Ramos (cell line): ENCODE data around the gene NXPH3.

Experiments
- in situ Hi-C: fragments of 300-500 bp; cut with MboI; formaldehyde crosslinking; loops from one replicate; pipeline ENCODE4 v1.14.3; 2022; ENCODE audit warnings: low sequenced_read_pairs; ENCODE audit not compliant: unreplicated experiment

Gene NXPH3

GRCh38 chr17:49575679-49576087 is at the start of gene NXPH3:
TSS of gene NXPH3 (plus strand) at chr17:49575871. CDS start at chr17:49576220, 349 bp downstream.
- in situ Hi-C loops, result loop anchor here (10.0 kb wide), 1 partner anchor 419 kb away; the partner anchor contains the start of gene DLX3

GRCh38 chr17:49527927-49528651 is 47.6 kb upstream of the NXPH3 start:
- in situ Hi-C loops, result no loop called here

GRCh38 chr17:49528966-49529365 is 46.7 kb upstream of the NXPH3 start:
- in situ Hi-C loops, result no loop called here

- in situ Hi-C loops, result no loop called here
These were observed 45.6 kb upstream of the NXPH3 start for GRCh38 chr17:49530118-49530517.

- in situ Hi-C loops, result no loop called here
These were observed 31.8 kb upstream of the NXPH3 start for GRCh38 chr17:49543860-49544259.

- in situ Hi-C loops, result no loop called here
These were observed 30.5 kb upstream of the NXPH3 start for GRCh38 chr17:49545007-49545660.

GRCh38 chr17:49545806-49546545 is 29.7 kb upstream of the NXPH3 start:
- in situ Hi-C loops, result no loop called here

GRCh38 chr17:49546546-49547535 is 28.8 kb upstream of the NXPH3 start:
- in situ Hi-C loops, result no loop called here

- in situ Hi-C loops, result no loop called here
These were observed 28.1 kb upstream of the NXPH3 start for GRCh38 chr17:49547566-49547965.

- in situ Hi-C loops, result no loop called here
These were observed 27.6 kb upstream of the NXPH3 start for GRCh38 chr17:49548051-49548505.

- in situ Hi-C loops, result no loop called here
These were observed 27.0 kb upstream of the NXPH3 start for GRCh38 chr17:49548506-49549310.

- in situ Hi-C loops, result no loop called here
These were observed 26.4 kb upstream of the NXPH3 start for GRCh38 chr17:49549311-49549605.

- in situ Hi-C loops, result loop anchor here (5.0 to 10.0 kb wide), 2 partner anchors 113 to 145 kb away; no protein-coding TSS in a partner anchor
These were observed 25.7 kb upstream of the NXPH3 start for GRCh38 chr17:49549691-49550678.

- in situ Hi-C loops, result loop anchor here (5.0 to 10.0 kb wide), 2 partner anchors 113 to 146 kb away; no protein-coding TSS in a partner anchor
These were observed 24.9 kb upstream of the NXPH3 start for GRCh38 chr17:49550764-49551163.

- in situ Hi-C loops, result loop anchor here (5.0 to 10.0 kb wide), 2 partner anchors 114 to 147 kb away; no protein-coding TSS in a partner anchor
These were observed 24.2 kb upstream of the NXPH3 start for GRCh38 chr17:49551221-49552069.

- in situ Hi-C loops, result loop anchor here (5.0 to 10.0 kb wide), 2 partner anchors 115 to 147 kb away; no protein-coding TSS in a partner anchor
These were observed 23.5 kb upstream of the NXPH3 start for GRCh38 chr17:49552070-49552751.
